Ovary (tissue), 3 donors: Measurements from ENCODE around the gene SPEG.

Source experiments
- CTCF ChIP-seq, 3 donors: fragments of 450-650 bp in 2 of 3; fragments of 200-600 bp in 1 of 3; IDR thresholded peaks; one replicate each; pipeline versions ENCODE4 v1.5.1 to v1.8.0; 2016 to 2022; ENCODE audit warnings: antibody characterized with exemption in 3 of 3, mild to moderate bottlenecking in 1 of 3
- POLR2A ChIP-seq: fragments of 450-650 bp; IDR thresholded peaks from one replicate; pipeline ENCODE4 v1.6.1; 2017; ENCODE audit warnings: antibody characterized with exemption, mild to moderate bottlenecking, moderate library complexity
- donor health status: DM: no; HTN: no; CAD: no.

GRCh38 chr2:219426534-219427136 is 8.0 kb upstream of the SPEG start:
- TF ChIP-seq CTCF (IDR thresholded peaks at IDR 0.05) (no peak), POLR2A (no peak)
